ENCODE data around the gene THAP12.

The THAP12 gene

DNA sequence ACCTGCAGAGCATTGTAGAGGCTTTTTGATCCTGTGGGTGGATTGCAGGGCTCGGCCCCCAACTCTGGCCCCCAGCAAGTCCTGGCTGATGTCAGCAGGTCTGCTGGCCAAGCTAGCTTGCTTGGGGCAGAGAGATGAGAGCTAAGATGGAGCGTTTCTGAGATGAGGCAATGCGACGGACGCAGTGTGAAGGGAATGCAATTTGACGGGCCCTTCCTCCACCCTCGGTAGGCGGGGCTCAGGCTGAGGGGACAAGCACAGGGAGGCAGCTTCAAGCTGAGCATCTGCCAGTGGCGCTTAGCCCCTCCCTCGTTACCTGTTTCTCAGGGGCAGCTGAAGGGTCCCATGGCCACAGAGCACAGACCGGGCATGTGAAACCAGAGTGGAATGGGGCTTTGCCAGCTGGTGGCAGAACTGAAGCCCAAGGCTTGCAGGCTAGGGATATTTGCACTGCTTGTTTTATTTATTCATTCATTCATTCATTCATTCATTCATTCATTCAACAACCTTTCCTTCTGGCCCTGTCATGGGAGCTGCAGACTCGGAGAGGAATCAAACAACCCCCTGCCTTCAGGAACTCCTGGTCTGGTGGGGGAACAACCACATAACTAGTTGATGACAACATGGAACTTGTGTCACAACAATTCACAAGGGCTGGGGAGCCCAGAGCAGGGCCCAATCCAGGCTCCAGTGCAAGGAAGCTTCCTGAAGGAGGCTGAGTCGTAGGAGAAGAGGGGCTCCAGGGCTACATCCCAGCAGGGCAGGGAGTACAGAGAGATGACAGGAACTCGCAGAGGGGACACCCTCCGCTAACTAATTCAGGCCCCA, 66.8 kb downstream of the THAP12 start:
- Histone ChIP-seq H3K36me3 (ENCODE audit: control insufficient read depth, insufficient read depth, low read length) (no peaks in the 10 kb centered on the region), H3K9ac (ENCODE audit: low read depth, low read length) (no peak overlapping the region), H3K27me3 (ENCODE audit: control insufficient read depth, insufficient read depth, low read length) (peaks cover 14% of the 10 kb centered on the region), H3K9me3 (ENCODE audit: control insufficient read depth, insufficient read depth, low read length) (no peaks in the 10 kb centered on the region), H3K4me1 (ENCODE audit: control insufficient read depth, insufficient read depth, low read length) (peaks cover 5% of the 10 kb centered on the region), H3K4me3 (ENCODE audit: low read depth, low read length) (no peak overlapping the region)

DNA sequence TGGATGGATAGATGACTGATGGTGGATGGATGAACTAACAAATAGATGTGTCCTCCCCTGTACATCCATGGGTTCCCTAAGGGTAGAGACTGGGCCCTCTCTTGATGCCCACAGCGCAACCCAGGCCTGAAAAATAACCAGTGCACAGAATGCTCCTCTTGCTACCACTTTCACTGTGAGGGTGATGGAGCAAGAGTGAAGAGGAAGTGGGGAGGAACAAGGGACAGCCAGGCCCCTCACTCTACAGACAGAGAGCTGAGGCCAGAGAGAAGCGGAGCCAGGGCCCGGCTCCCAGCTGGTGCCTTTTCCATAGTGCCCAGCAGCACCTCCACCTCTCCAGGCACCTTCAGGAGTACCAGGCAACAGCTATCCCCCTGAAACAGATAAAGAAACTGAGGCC, 67.7 kb downstream of the THAP12 start:
- Histone ChIP-seq H3K9ac (ENCODE audit: low read depth, low read length) (no peak overlapping the region), H3K36me3 (ENCODE audit: control insufficient read depth, insufficient read depth, low read length) (no peaks in the 10 kb centered on the region), H3K9me3 (ENCODE audit: control insufficient read depth, insufficient read depth, low read length) (no peaks in the 10 kb centered on the region), H3K27me3 (ENCODE audit: control insufficient read depth, insufficient read depth, low read length) (peaks cover 14% of the 10 kb centered on the region), H3K4me3 (ENCODE audit: low read depth, low read length) (no peak overlapping the region), H3K4me1 (ENCODE audit: control insufficient read depth, insufficient read depth, low read length) (peaks cover 5% of the 10 kb centered on the region)

DNA sequence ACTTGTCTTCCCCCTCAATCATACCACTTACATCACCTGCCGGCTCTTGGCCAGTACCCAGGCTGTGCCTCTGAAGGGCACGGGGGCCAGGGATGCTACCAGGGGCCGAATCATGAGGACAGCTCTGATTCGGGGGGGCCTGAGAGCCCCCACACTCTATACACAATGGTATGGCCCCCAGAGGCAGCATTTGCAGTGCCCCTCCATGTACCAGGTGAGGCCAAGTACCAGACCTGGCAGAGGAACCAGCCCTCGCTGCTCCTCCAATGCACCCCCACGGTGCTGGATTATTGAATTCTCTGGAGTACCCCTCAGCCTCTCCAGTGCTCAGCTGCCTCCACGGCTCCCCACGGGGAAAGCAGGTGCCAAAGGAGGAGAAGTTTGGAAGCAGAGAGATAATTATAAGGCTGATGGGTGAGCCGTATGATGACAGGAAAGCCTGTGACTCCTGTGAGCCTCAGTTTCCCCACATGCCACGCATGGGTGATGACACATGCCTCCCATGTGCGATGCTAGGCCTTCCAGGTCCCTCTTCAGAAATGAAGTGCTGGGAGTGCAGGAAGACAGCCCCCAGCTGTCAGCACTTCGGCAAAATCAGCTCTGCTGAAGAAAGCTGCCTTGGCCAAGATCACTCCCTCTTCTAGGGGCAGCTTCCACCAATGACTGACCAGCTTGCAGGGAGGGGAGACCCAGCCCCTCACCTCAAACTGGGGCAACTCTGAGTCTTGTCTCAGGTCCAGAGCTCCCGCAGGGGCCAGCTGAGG, 69.9 kb downstream of the THAP12 start:
- H3K4me1 ChIP-seq (ENCODE audit: control insufficient read depth, insufficient read depth, low read length), result peaks cover 10% of the 10 kb centered on the region
- H3K4me3 ChIP-seq (ENCODE audit: low read depth, low read length), result no peak overlapping the region
- peaks cover 10% of the 10 kb centered on the region for H3K27me3 ChIP-seq (ENCODE audit: control insufficient read depth, insufficient read depth, low read length)
- H3K9ac ChIP-seq (ENCODE audit: low read depth, low read length), result no peak overlapping the region
- no peaks in the 10 kb centered on the region for H3K9me3 ChIP-seq (ENCODE audit: control insufficient read depth, insufficient read depth, low read length)
- no peaks in the 10 kb centered on the region for H3K36me3 ChIP-seq (ENCODE audit: control insufficient read depth, insufficient read depth, low read length)

DNA sequence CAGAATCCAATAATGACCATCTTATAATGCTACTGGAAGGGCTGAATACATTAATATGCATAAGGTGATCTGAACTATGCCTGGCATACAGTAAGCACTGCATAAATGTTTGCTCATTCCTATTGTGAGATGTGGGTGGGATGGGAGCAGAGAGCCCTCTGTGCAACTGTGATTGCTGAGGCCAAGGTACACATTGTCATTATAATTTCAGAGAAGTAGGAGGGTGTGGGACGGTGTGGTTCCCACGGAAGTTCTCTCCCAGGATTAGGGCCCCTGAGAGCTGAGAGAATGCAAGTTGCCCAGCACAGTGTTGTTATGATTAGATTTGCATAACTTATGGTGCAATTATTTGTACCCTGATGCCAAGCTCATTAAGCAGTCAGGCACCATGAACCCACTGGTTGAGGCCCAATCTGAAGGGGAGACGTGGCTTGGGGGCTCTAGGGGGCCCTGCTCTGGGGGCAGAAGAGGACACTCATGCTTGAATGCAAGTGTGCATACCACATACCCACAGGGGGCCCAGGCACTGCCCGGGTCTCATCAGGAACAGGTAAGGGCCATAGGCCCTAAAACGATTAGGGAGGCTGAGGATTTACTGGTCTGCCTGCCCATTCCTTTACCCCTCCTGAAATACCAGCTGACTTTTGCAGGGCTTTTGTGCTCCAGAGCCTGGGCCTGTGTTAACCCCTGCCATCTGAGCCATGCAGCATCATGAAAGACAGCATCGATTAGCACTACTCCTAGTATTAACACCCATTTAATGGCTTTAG, 72.8 kb downstream of the THAP12 start:
- Histone ChIP-seq H3K4me1 (ENCODE audit: control insufficient read depth, insufficient read depth, low read length) (peaks cover 6% of the 10 kb centered on the region), H3K9ac (ENCODE audit: low read depth, low read length) (no peak overlapping the region), H3K9me3 (ENCODE audit: control insufficient read depth, insufficient read depth, low read length) (no peaks in the 10 kb centered on the region), H3K4me3 (ENCODE audit: low read depth, low read length) (no peak overlapping the region), H3K36me3 (ENCODE audit: control insufficient read depth, insufficient read depth, low read length) (no peaks in the 10 kb centered on the region), H3K27me3 (ENCODE audit: control insufficient read depth, insufficient read depth, low read length) (peaks cover 1% of the 10 kb centered on the region)

DNA sequence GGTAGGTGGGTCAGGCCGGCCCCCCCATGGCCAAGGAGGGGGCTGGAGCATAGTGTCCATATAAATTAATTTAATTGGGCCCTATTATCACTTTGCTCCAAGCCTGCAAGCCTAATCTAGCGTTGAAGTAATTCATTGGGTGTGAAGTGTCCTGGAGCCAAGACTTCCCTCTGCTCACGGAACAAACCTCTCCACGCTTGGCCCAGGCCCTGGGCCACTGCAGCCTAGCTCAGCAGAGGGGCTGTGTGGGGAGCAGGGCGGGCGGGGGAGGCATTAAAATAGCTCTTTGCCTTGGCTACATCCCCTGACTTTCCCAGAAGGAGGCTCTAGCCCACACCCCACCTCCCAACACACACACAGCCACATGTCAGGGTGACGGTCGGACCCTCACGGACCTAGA, 73.5 kb downstream of the THAP12 start:
- H3K27me3 ChIP-seq (ENCODE audit: control insufficient read depth, insufficient read depth, low read length), result no peaks in the 10 kb centered on the region
- no peaks in the 10 kb centered on the region for H3K9me3 ChIP-seq (ENCODE audit: control insufficient read depth, insufficient read depth, low read length)

DNA sequence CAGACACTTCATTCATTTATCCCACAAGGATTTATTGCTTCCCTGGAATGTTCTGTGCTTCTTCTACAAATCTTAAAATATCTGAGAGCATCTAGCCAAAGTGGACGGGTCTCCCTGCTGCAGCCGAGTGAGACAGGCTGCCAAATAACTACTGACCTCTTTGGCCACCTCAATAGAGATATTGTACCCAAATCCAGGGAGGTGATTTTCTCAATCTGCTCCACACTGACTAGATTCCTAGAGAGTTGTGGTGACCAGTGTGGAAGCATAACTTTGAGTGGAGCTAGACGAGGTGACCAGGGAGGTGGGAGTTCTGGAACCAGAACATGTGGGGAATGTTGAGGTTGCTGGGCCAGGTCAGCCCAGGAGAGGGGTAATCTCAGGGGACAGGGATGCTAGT, 77.5 kb downstream of the THAP12 start:
- H3K9me3 ChIP-seq (ENCODE audit: control insufficient read depth, insufficient read depth, low read length), result no peaks in the 10 kb centered on the region
- H3K4me3 ChIP-seq (ENCODE audit: low read depth, low read length), result no peak overlapping the region

More for the DNA sequence above, 73.5 kb downstream of the THAP12 start:
- no peak overlapping the region for H3K4me3 ChIP-seq (ENCODE audit: low read depth, low read length)
- H3K4me1 ChIP-seq (ENCODE audit: control insufficient read depth, insufficient read depth, low read length), result peaks cover 6% of the 10 kb centered on the region
- H3K9ac ChIP-seq (ENCODE audit: low read depth, low read length), result no peak overlapping the region
- no peaks in the 10 kb centered on the region for H3K36me3 ChIP-seq (ENCODE audit: control insufficient read depth, insufficient read depth, low read length)

DNA sequence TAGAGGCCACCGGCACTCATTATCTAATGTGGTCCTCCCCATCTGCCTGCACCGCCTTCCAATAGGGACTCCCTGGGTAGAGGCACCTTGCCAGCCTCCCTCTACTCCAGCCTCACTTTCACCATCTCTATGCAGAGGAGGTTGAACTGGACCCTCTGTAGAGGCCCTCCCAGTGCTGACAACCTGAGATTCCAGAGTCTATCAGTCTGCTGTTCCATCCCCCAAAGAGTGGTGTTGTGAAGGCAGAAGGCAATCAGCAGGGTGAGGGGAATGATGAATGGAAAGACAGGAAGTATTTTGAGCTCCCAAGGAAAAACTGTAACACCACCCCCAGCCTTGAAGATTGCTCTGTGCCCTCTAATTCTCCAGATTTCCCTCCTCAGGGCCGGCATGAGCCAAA, 77.9 kb downstream of the THAP12 start:
- Histone ChIP-seq H3K27me3 (ENCODE audit: control insufficient read depth, insufficient read depth, low read length) (no peaks in the 10 kb centered on the region), H3K9me3 (ENCODE audit: control insufficient read depth, insufficient read depth, low read length) (no peaks in the 10 kb centered on the region), H3K36me3 (ENCODE audit: control insufficient read depth, insufficient read depth, low read length) (no peaks in the 10 kb centered on the region)

More for the DNA sequence above, 77.5 kb downstream of the THAP12 start:
- no peaks in the 10 kb centered on the region for H3K27me3 ChIP-seq (ENCODE audit: control insufficient read depth, insufficient read depth, low read length)
- H3K9ac ChIP-seq (ENCODE audit: low read depth, low read length), result no peak overlapping the region
- peaks cover 6% of the 10 kb centered on the region for H3K4me1 ChIP-seq (ENCODE audit: control insufficient read depth, insufficient read depth, low read length)
- no peaks in the 10 kb centered on the region for H3K36me3 ChIP-seq (ENCODE audit: control insufficient read depth, insufficient read depth, low read length)

More for the DNA sequence above, 77.9 kb downstream of the THAP12 start:
- H3K4me1 ChIP-seq (ENCODE audit: control insufficient read depth, insufficient read depth, low read length), result peaks cover 4% of the 10 kb centered on the region
- no peak overlapping the region for H3K4me3 ChIP-seq (ENCODE audit: low read depth, low read length)
- no peak overlapping the region for H3K9ac ChIP-seq (ENCODE audit: low read depth, low read length)

Measured in iPS-15b (cell line).